ENCODE measurements around the gene REEP1.
A peak's percentile ranks its signal among the peaks of the same experiment; 100 is the strongest.

Gene REEP1

GRCh38 chr2:86275384-86275799 is 62.0 kb downstream of the REEP1 start:
- ATAC-seq (ENCODE audit: low read depth) (no peak), DNase-seq (ENCODE audit: low spot score) (no peak)
- no peak for TF ChIP-seq CTCF (IDR thresholded peaks at IDR 0.05; ENCODE audit: poor library complexity, severe bottlenecking)
- peaks cover 3% of the 10 kb centered on the region for H3K9me3 ChIP-seq (ENCODE audit: severe bottlenecking)
- H3K36me3 ChIP-seq (ENCODE audit: low read depth) = no peaks in the 10 kb centered on the region
- H3K27ac ChIP-seq (ENCODE audit: poor library complexity, severe bottlenecking) = no peak overlapping the region
- no peaks in the 10 kb centered on the region for H3K27me3 ChIP-seq (ENCODE audit: insufficient read depth, poor library complexity, severe bottlenecking)
- H3K4me3 ChIP-seq (ENCODE audit: severe bottlenecking) = no peak overlapping the region
- no peaks in the 10 kb centered on the region for H3K4me1 ChIP-seq (ENCODE audit: insufficient read depth, poor library complexity, severe bottlenecking)

- Histone ChIP-seq H3K4me1 (ENCODE audit: insufficient read depth, poor library complexity, severe bottlenecking) (no peaks in the 10 kb centered on the region), H3K4me3 (ENCODE audit: severe bottlenecking) (no peak overlapping the region), H3K27ac (ENCODE audit: poor library complexity, severe bottlenecking) (no peak overlapping the region), H3K27me3 (ENCODE audit: insufficient read depth, poor library complexity, severe bottlenecking) (no peaks in the 10 kb centered on the region), H3K36me3 (ENCODE audit: low read depth) (no peaks in the 10 kb centered on the region), H3K9me3 (ENCODE audit: severe bottlenecking) (peaks cover 3% of the 10 kb centered on the region)
- TF ChIP-seq CTCF (IDR thresholded peaks at IDR 0.05; ENCODE audit: poor library complexity, severe bottlenecking) = no peak
- DNase-seq (ENCODE audit: low spot score) (no peak), ATAC-seq (ENCODE audit: low read depth) (no peak)
Measured at GRCh38 chr2:86274918-86275275, 62.5 kb downstream of the REEP1 start.

GRCh38 chr2:86274265-86274917 is 63.0 kb downstream of the REEP1 start:
- ATAC-seq (ENCODE audit: low read depth) = peak; percentile 65
- Histone ChIP-seq H3K4me3 (ENCODE audit: severe bottlenecking) (no peak overlapping the region), H3K4me1 (ENCODE audit: insufficient read depth, poor library complexity, severe bottlenecking) (no peaks in the 10 kb centered on the region), H3K27me3 (ENCODE audit: insufficient read depth, poor library complexity, severe bottlenecking) (no peaks in the 10 kb centered on the region), H3K27ac (ENCODE audit: poor library complexity, severe bottlenecking) (no peak overlapping the region), H3K9me3 (ENCODE audit: severe bottlenecking) (peaks cover 3% of the 10 kb centered on the region), H3K36me3 (ENCODE audit: low read depth) (no peaks in the 10 kb centered on the region)
- no peak for DNase-seq (ENCODE audit: low spot score)
- no peak for TF ChIP-seq CTCF (IDR thresholded peaks at IDR 0.05; ENCODE audit: poor library complexity, severe bottlenecking)

GRCh38 chr2:86272111-86272510 is 65.3 kb downstream of the REEP1 start:
- Histone ChIP-seq H3K4me1 (ENCODE audit: insufficient read depth, poor library complexity, severe bottlenecking) (no peaks in the 10 kb centered on the region), H3K27ac (ENCODE audit: poor library complexity, severe bottlenecking) (no peak overlapping the region), H3K27me3 (ENCODE audit: insufficient read depth, poor library complexity, severe bottlenecking) (no peaks in the 10 kb centered on the region), H3K9me3 (ENCODE audit: severe bottlenecking) (peaks cover 3% of the 10 kb centered on the region), H3K36me3 (ENCODE audit: low read depth) (no peaks in the 10 kb centered on the region), H3K4me3 (ENCODE audit: severe bottlenecking) (no peak overlapping the region)
- ATAC-seq (ENCODE audit: low read depth) = no peak
- no peak for DNase-seq (ENCODE audit: low spot score)
- no peak for TF ChIP-seq CTCF (IDR thresholded peaks at IDR 0.05; ENCODE audit: poor library complexity, severe bottlenecking)

- Histone ChIP-seq H3K9me3 (ENCODE audit: severe bottlenecking) (peaks cover 3% of the 10 kb centered on the region), H3K36me3 (ENCODE audit: low read depth) (no peaks in the 10 kb centered on the region), H3K27me3 (ENCODE audit: insufficient read depth, poor library complexity, severe bottlenecking) (no peaks in the 10 kb centered on the region), H3K4me1 (ENCODE audit: insufficient read depth, poor library complexity, severe bottlenecking) (no peaks in the 10 kb centered on the region), H3K4me3 (ENCODE audit: severe bottlenecking) (no peak overlapping the region), H3K27ac (ENCODE audit: poor library complexity, severe bottlenecking) (no peak overlapping the region)
- no peak for DNase-seq (ENCODE audit: low spot score)
- ATAC-seq (ENCODE audit: low read depth) = no peak
- TF ChIP-seq CTCF (IDR thresholded peaks at IDR 0.05; ENCODE audit: poor library complexity, severe bottlenecking) = no peak
Measured at GRCh38 chr2:86271248-86271647, 66.2 kb downstream of the REEP1 start.

Measured in RWPE2 (cell line).